AG09319 (cell line): ENCODE data around the gene SDHC.
"Not testable (repeated sequence)": the region's sequence is repeated elsewhere in the genome, so short reads cannot be mapped to it uniquely, and the experiment has no call there.

Experiments used
- DNase-seq: peaks from one replicate; pipeline ENCODE4 v3.0.0-alpha.2; 2010; ENCODE audit warnings: low read depth; ENCODE audit errors: extremely low read depth
- CTCF ChIP-seq: IDR thresholded peaks from 2 replicates; pipeline ENCODE4 v1.5.1; 2011; ENCODE audit warnings: low read depth, mild to moderate bottlenecking, inconsistent platforms, low read length, moderate library complexity

The SDHC gene

GRCh38 chr1:161309868-161310267, 4.3 kb upstream of the SDHC start, which contains the start of gene MPZ:
MPZ (minus strand) TSS chr1:161309968; CDS start chr1:161309905, 63 bp downstream.
- no peak for DNase-seq
- TF ChIP-seq CTCF: no peak

- TF ChIP-seq CTCF: no peak
- no peak for DNase-seq
Observed at GRCh38 chr1:161311595-161312181, 2.5 kb upstream of the SDHC start.

GRCh38 chr1:161313554-161314200, 504 bp upstream of the SDHC start:
- TF ChIP-seq CTCF: no peak
- no peak for DNase-seq

GRCh38 chr1:161315841-161316674, 1.9 kb downstream of the SDHC start:
- not testable (repeated sequence) for DNase-seq

GRCh38 chr1:161324020-161324419, 9.8 kb downstream of the SDHC start:
- no peak for DNase-seq
- TF ChIP-seq CTCF: no peak

- DNase-seq: no peak
- no peak for TF ChIP-seq CTCF
Observed at GRCh38 chr1:161330346-161330745, 16.2 kb downstream of the SDHC start.

GRCh38 chr1:161333166-161333565, 19.0 kb downstream of the SDHC start:
- no peak for DNase-seq
- no peak for TF ChIP-seq CTCF
